ENCODE data around the gene GNB1.
"Not testable (repeated sequence)": the region's sequence is repeated elsewhere in the genome, so short reads cannot be mapped to it uniquely, and the experiment has no call there.

GNB1 gene

DNA sequence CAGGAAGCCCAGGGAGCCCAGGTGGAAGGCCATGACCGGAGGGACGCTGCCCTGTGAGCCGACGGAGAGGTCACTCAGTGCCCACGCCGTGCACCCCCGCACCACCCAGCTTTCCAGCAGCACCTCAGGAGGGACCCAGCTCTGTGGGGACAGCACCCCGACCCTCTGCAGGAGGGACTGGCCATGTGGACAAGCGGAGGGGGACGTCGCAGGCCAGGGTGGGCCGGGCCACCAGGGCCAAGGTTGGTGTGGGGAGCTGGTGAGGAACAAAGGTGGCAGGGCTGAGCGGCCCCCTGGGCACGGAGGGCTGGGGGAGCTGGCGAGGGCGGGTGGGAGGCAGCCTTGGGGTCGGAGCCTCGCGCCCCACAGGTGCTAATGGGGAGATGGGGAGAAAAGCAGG, 135.5 kb downstream of the GNB1 start:
- Mint-ChIP-seq H3K36me3 (peaks cover 13% of the 10 kb centered on the region), H3K27me3 (no peaks in the 10 kb centered on the region), H3K4me1 (no peaks in the 10 kb centered on the region), H3K4me3 (no peak overlapping the region), H3K27ac (no peak overlapping the region), H3K9me3 (no peaks in the 10 kb centered on the region)
- CTCF ChIA-PET, result no interaction called here
- DNase-seq, result no peak

DNA sequence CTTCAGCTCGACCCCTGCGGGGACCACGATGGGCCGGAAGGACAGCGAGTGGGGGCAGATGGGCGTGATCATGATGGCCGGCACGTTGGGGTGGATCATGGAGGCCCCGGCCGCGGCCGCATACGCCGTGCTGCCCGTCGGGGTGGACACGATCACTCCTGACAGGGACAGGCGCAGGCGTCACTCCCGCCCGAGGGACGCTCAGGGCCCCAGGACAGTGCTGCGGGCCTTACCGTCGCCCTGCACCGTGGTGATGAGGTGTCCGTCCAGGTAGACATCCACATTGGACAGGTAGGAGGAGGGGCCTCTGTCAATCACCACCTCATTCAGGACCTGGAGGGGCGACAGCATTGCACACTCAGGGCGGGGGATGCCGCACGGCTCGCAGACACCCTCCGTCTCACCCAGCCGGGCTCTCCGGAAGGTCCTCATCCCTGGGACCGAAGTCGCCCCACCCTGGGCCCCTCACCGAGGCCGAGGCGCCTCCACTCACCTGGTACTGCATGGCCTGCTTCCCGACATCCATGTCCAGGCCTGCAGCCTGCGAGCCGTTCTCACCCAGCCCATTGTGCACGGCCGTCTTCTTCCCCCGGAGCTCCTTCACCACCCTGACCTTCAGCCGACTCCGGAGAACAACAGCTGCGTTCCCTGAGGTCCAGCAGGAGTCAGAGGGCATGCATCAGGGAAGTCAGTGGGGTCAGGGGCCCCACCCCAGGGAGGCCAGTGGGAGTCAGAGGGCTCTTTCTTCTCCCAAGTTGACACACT, 136.7 kb downstream of the GNB1 start:
- H3K4me3 Mint-ChIP-seq, result no peak overlapping the region
- peaks cover 2% of the 10 kb centered on the region for H3K4me1 Mint-ChIP-seq
- no peaks in the 10 kb centered on the region for H3K27me3 Mint-ChIP-seq
- H3K27ac Mint-ChIP-seq, result peak overlapping the region; percentile 37
- H3K9me3 Mint-ChIP-seq, result no peaks in the 10 kb centered on the region
- peaks cover 10% of the 10 kb centered on the region for H3K36me3 Mint-ChIP-seq
- CTCF ChIA-PET, result no interaction called here
- DNase-seq, result no peak

DNA sequence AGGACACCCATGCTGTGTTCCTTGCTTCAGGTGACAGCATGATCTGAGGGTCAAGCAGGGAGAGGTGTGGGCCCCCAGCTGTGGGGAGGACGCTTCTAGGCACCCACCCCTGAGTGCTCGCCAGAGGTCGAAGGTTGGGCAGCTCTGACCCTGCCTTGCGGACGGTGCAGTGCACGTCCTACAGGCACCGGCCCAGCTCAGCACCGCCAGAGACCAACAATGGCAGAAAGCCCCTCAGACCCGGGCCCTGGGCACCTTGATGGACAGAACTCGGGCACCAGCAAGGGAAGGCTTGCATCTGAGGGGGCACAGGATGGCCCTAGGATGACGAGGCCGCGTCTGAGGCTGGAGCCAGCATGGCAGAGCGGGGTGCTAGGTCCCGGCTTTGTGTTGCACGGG, 137.3 kb downstream of the GNB1 start:
- Mint-ChIP-seq H3K27me3 (no peaks in the 10 kb centered on the region), H3K9me3 (no peaks in the 10 kb centered on the region), H3K4me3 (no peak overlapping the region), H3K4me1 (peaks cover 3% of the 10 kb centered on the region), H3K27ac (no peak overlapping the region), H3K36me3 (peaks cover 10% of the 10 kb centered on the region)
- CTCF ChIA-PET, result no interaction called here
- no peak for DNase-seq

DNA sequence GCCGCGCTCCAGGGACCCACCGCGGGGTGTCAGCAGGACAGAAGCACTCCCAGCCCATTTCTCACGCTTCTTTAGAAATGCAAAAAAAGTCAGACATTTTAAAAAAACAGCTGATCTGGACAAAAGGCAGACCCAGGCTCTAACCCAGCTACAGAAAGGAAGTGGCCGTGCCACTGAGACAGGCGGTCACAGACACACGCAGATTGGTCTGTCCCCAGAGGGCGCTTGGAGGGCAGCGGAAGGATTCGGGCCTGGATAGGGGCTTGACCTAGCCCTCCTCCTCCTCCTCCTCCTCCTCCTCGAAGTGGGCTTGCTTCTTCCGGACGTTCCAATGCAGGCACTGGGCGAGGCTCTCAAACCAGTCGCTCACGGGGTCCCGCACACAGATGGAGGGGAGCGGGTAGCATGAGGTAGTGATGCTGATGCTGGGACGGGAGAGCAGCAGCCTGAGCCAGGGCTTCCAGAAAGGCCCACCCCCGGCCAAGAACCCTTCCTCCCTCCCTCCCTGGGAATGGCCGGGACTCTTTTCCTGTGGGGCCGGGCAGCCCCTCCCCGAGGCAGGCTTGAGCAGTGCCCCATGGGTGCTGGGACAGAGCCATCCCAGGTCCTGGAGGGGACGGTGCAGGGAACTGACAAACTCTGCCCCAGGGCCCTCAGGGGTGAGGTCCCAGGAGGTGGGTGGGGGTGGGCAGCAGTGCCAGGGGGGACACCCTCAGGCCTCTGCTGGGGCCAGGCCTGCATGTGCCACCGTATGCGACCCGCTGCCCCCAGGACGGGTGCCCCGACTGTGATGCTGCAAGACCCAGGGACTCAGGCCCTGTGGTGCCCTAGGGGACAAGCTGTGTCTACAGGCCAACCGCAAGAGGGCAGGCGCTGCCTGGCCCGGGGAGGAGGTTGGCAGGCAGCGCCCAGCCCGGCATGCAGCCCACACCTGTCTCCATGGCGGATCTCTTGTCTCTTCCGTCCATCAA, 138.0 kb downstream of the GNB1 start:
- no peak overlapping the region for H3K27ac Mint-ChIP-seq
- no peaks in the 10 kb centered on the region for H3K27me3 Mint-ChIP-seq
- H3K4me3 Mint-ChIP-seq, result no peak overlapping the region
- H3K36me3 Mint-ChIP-seq, result peaks cover 10% of the 10 kb centered on the region
- DNase-seq, result no peak
- peaks cover 7% of the 10 kb centered on the region for H3K4me1 Mint-ChIP-seq
- CTCF ChIA-PET, result no interaction called here
- no peaks in the 10 kb centered on the region for H3K9me3 Mint-ChIP-seq

DNA sequence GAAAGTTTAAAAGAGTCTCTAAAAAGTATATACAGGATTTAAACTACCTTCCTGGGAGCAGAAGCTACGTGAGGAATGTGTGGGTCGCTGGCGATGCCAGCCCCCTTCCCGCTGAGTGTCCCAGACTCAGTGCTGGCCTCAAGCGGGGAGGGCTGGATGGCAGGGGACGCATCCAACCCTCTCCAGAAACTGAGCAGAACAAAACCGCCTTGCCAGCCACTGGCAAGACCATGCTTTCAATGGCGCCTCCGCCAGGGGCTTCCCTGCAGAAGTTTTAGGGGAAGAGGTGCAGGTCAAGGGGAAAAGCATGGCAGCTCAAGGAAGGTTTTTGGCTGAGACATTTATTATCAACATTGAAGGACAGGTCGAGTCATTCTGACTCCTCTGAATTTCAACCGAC, 138.7 kb downstream of the GNB1 start:
- CTCF ChIA-PET, result no interaction called here
- H3K27ac Mint-ChIP-seq, result no peak overlapping the region
- peaks cover 6% of the 10 kb centered on the region for H3K36me3 Mint-ChIP-seq
- peaks cover 7% of the 10 kb centered on the region for H3K4me1 Mint-ChIP-seq
- no peak for DNase-seq
- no peaks in the 10 kb centered on the region for H3K9me3 Mint-ChIP-seq
- H3K4me3 Mint-ChIP-seq, result no peak overlapping the region
- no peaks in the 10 kb centered on the region for H3K27me3 Mint-ChIP-seq

DNA sequence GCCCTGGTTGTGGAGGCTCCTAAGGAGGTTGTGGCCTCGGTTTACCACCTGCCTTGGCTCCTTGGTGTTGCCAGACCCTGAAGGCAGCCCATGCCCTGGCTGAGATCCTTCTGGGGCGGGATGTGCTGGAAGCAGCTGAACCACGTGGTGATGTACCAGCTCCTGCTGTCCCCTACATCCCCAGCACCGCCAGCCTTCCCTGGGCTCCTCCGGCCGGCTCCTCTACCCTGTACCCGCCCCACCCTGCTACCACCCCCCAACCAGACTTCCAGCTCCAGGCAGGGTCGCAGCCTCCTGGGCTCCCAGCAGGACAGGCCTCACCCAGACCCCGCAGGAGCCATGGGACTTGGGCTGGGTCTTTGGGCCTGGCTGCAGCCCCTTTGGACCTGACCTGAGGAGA, 140.9 kb downstream of the GNB1 start:
- H3K27me3 Mint-ChIP-seq, H3K36me3 Mint-ChIP-seq, H3K9me3 Mint-ChIP-seq, H3K4me3 Mint-ChIP-seq, CTCF ChIA-PET, DNase-seq, H3K4me1 Mint-ChIP-seq, H3K27ac Mint-ChIP-seq: not testable (repeated sequence)

DNA sequence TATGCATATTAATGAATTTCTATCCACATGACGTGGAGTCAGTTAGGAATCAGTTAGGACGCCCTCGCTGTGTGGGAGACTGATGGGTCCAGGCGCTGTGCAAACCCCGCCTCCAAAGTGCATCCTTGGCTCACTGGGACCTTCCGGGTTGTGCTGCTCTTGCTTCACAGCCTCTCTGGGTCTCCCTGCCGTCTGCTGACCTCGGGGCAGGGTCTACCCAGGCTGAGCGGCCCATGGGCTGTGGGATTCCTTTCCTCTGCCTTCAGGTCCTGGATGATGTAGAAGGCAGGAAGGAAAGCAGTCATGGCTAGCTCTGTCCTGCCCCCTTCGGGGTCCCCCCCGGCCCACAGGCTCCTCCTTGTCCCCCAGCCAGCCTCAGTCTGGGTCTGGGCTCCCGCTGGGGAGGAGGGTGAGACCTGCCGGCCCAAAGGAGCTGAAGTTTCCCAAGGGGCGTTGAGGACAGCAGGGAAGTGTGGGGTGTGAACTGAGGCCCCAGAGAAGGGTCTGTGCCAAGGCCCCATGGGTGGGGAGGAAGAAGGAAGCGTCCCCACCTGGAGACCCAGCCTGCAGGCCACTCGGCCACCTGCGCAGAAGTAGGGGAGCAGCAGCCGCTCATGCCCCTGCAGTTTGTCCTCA, 142.1 kb downstream of the GNB1 start:
- Mint-ChIP-seq H3K4me3 (peak overlapping the region; percentile 11), H3K9me3 (no peaks in the 10 kb centered on the region), H3K36me3 (peaks cover 3% of the 10 kb centered on the region), H3K27me3 (no peaks in the 10 kb centered on the region), H3K4me1 (peaks cover 7% of the 10 kb centered on the region), H3K27ac (no peak overlapping the region)
- CTCF ChIA-PET, result interaction anchor here (1.4 kb wide), 1 partner anchor 157 kb away, joined by 4 read pairs; no protein-coding TSS in a partner anchor
- no peak for DNase-seq

DNA sequence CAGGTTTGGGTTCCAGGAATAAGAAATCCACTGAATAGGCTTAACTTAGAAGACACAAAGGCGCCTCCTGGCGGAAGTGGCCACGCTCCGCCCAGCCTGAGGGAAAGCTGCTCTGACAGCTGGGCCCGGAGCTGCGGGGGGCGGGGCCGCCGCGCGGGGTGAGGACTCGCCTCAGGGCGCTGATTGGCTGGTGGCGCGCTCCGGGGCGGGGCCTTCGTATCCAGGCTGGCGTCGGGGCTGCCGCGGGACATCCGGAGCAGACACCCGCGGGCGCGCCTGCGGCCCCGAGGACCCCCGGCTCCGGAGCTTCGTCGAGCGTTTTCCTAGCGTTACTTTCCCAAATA, 144.3 kb downstream of the GNB1 start:
- H3K4me1 Mint-ChIP-seq, H3K27ac Mint-ChIP-seq, H3K4me3 Mint-ChIP-seq, CTCF ChIA-PET, H3K27me3 Mint-ChIP-seq, H3K36me3 Mint-ChIP-seq, DNase-seq, H3K9me3 Mint-ChIP-seq: not testable (repeated sequence)

DNA sequence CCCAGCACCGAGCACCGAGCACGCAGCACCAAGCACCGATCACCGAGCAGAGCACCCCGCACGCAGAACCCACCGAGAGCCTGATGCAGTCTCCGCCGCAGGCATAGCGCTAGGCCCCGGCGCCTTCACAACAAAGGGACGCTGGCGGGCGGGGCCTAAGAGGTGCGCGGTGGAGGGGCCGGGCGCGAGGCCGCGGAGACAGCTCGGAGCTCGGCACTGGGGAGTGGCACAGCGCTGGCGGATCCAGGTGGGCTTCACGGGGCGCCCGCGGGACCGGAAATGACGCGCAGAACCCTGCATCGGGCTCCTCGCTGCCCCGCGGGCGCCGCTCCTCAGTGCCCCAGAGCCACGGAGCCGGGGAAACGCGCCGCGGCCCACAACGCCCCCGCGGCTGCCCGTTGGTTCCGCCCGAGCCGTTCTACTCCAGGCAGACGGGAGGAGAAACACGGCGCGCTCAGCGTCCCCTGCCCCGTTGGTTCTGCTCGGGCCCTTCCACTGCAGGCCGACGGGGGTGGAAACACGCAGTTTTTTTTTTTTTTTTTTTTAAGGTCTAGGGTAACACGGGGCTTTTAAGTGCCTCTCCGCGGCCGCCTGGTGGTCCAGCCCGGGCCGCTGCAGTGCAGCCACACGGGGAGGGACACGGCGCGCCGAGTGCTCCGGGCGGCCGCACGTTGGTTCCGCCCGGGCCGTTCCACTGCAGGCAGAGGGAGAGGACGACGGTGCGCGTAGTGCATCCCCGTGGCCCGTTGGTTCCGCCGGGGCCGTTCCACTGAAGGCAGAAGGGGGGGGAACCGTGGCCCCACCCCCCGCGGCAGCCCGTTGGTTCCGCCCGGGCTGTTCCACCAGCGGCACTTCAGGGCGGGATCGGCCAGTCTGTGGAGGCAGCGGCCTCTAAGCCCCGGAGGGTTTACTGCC, 145.0 kb downstream of the GNB1 start:
- H3K36me3 Mint-ChIP-seq, H3K4me1 Mint-ChIP-seq, CTCF ChIA-PET, H3K27me3 Mint-ChIP-seq, H3K4me3 Mint-ChIP-seq, H3K9me3 Mint-ChIP-seq: not testable (repeated sequence)
- H3K27ac Mint-ChIP-seq, result peak overlapping the region; percentile 85
- DNase-seq, result peak; percentile 69

DNA sequence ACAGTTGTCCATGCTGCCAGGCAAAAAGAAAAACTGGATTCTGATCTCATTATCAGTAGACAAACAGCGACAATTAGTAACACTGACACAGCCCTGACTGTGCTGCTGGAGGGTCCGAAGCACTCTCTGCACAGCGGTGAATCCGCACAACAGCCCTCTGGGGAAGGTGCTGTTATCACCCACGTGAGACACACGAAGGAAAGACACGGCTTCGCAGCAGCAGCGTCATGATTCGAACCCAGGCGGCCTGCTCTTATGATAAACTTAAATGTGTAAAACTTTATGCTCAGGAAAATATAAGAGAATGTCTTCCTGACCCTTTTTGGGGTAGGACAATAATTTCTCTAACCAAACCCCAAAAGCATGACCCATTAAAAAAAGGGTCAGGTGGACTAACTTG, 148.4 kb downstream of the GNB1 start:
- H3K27ac Mint-ChIP-seq, H3K9me3 Mint-ChIP-seq, H3K36me3 Mint-ChIP-seq, H3K4me3 Mint-ChIP-seq, H3K4me1 Mint-ChIP-seq, DNase-seq, CTCF ChIA-PET, H3K27me3 Mint-ChIP-seq: not testable (repeated sequence)

DNA sequence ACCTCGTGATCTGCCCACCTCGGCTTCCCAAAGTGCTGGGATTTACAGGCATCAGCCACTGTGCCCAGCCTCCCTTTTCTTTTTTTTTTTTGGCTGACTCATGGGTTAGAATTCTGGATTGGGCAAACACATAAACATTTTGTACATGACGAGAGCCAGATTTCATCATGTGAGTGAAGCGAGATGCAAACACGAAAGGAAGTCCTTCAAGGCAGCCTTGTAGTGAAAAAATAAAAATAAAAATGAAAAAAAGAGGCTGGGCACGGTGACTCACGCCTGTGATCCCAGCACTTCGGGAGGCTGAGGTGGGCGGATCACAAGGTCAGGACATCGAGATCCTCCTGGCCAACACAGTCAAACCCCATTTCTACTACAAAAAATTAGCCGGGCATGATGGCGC, 149.9 kb downstream of the GNB1 start:
- H3K4me1 Mint-ChIP-seq, H3K36me3 Mint-ChIP-seq, H3K9me3 Mint-ChIP-seq, H3K27ac Mint-ChIP-seq, H3K27me3 Mint-ChIP-seq, CTCF ChIA-PET, DNase-seq, H3K4me3 Mint-ChIP-seq: not testable (repeated sequence)

DNA sequence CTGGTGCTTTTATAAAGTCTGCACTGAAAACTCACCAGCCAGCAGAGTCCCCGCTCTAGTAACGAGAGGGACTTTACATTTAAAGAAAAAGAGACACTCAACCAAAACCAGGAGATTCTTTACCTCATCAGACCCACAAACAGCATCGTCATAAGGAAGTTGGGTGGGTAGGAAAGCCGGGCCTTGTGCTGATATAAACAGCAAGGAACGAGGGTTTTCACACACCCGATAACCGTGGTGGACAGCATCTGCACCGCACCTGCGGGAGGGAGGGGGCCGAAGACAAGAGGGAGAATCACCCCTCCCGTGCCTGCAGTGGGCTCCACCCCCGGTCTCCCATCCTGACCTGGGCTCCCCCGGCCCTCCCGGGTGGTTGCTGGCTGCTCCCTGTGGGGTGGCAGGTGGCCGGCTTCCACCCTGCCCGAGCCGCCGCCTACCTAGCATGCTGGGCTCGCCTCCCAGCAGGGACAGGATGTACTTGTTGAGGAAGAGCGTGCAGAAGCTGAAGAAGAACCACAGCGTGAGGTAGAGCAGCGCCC, 152.0 kb downstream of the GNB1 start:
- H3K27me3 Mint-ChIP-seq, DNase-seq, H3K4me1 Mint-ChIP-seq, H3K4me3 Mint-ChIP-seq, CTCF ChIA-PET, H3K9me3 Mint-ChIP-seq, H3K27ac Mint-ChIP-seq: not testable (repeated sequence)
- H3K36me3 Mint-ChIP-seq, result peaks cover 14% of the 10 kb centered on the region

DNA sequence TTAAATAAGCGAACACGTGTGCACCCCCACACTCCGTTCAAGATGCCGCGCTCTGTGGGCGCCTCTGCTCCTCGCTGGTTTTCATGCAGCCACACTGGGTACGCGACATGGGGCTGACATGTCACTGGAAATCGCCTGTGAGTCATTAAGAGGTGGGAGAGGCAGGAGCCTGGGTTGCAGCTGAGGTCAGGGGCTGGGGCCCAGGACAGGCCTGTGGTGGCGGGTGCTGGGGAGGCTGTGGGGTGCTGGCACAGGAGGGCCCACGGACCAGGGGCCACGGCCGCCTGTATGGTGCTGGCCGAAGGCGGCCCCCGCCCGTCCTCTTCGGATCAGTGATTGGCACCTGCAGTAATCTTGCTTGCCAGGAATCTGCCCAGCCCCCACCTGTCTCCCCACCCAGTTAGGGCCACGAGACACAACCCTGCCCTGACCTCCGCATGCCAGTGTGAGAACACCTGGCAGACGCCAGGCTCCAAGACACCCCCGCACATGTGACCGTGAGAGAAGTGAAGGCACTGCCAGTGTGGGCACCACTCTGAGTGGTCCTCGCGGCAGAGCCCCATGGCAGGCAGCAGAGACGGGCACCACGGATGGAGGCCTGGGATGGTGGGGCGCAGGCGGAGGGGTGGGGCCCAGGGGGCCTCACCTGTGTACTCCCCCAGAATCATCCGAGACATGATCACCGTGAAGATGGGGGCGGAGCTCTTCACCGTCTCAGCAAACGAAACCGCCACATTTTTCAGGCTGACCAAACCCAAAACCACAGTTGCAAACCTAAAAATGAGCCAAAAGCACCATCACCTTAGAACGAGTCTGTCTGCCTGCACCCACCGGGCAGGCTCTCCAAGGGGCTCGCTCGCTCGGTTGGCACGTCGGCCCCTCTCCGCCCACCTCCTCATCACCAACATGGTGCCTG, 153.0 kb downstream of the GNB1 start:
- peaks cover 12% of the 10 kb centered on the region for H3K36me3 Mint-ChIP-seq
- CTCF ChIA-PET, H3K27ac Mint-ChIP-seq, DNase-seq, H3K4me1 Mint-ChIP-seq, H3K9me3 Mint-ChIP-seq, H3K27me3 Mint-ChIP-seq, H3K4me3 Mint-ChIP-seq: not testable (repeated sequence)

Measured in activated naive CD4-positive, alpha-beta T cell treated with anti-CD3 and anti-CD28 coated beads, Interleukin-2, amount 10 ng/mL, durations not matched to agents 7 days and 5 days (primary cell).